Gastroesophageal sphincter (tissue), 3 donors: ENCODE results near the gene GCNT1.

ENCODE experiments used
- POLR2A ChIP-seq, 2 donors: fragments of 450-650 bp; IDR thresholded peaks; one replicate each; pipeline ENCODE4 v1.6.1; 2017; ENCODE audit warnings: antibody characterized with exemption in 2 of 2, mild to moderate bottlenecking in 2 of 2, moderate library complexity in 1 of 2
- POLR2AphosphoS5 ChIP-seq: sonication (generic); formaldehyde crosslinking; IDR thresholded peaks from one replicate; pipeline ENCODE4 v1.6.1; 2017; ENCODE audit warnings: antibody characterized with exemption
- TF ChIP-seq, protein P1 (sequence below), 4 experiments: fragments of 200-600 bp in 2 of 4; fragments of 450-650 bp in 2 of 4; sonication (generic) in 1 of 4; IDR thresholded peaks; one replicate each; pipeline ENCODE4 v1.5.1; 2017 to 2019; ENCODE audit warnings: antibody characterized with exemption in 4 of 4, mild to moderate bottlenecking in 2 of 4, moderate library complexity in 2 of 4

DNA sequence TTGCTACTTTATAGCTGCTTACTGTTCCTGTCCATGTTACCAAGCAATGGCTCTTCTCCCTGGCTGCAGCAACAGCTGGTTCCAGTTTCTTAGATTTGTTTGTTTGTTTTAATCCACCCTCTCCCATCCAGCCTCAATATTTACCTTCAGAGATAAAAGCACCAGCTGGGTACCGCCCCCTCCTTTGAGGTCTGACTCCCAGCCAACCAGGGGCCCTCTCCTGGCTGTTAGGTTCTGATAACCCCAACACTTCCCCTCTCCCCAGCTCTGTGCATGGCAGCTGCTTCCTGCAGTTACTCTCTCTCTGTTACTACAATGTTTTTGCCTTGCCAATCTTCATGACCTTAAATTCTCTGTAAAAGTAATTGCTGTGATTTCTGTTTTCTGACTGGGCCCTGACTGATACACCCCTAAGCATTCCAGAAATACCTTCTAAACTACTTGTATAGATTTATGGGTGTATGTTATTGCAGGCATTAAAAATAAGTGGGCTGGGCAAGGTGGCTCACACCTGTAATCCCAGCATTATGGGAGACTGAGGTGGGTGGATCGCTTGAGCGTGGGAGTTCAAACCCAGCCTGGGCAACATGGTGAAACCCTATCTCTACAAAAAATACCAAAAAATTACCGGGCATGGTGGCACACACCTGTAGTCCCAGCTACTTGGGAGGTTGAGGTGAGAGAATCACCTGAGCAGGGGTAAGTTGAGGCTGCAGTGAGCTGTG is 2.6 kb upstream of the GCNT1 start:
- TF ChIP-seq POLR2A (IDR thresholded peaks at IDR 0.05), result no peak
- no peak for TF ChIP-seq POLR2AphosphoS5
- TF ChIP-seq, protein P1, sequence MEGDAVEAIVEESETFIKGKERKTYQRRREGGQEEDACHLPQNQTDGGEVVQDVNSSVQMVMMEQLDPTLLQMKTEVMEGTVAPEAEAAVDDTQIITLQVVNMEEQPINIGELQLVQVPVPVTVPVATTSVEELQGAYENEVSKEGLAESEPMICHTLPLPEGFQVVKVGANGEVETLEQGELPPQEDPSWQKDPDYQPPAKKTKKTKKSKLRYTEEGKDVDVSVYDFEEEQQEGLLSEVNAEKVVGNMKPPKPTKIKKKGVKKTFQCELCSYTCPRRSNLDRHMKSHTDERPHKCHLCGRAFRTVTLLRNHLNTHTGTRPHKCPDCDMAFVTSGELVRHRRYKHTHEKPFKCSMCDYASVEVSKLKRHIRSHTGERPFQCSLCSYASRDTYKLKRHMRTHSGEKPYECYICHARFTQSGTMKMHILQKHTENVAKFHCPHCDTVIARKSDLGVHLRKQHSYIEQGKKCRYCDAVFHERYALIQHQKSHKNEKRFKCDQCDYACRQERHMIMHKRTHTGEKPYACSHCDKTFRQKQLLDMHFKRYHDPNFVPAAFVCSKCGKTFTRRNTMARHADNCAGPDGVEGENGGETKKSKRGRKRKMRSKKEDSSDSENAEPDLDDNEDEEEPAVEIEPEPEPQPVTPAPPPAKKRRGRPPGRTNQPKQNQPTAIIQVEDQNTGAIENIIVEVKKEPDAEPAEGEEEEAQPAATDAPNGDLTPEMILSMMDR (IDR thresholded peaks at IDR 0.05), result no peak
